HepG2 (cell line): ENCODE results near the gene LRP1B. TPM values are rescaled to one million over a fixed set of nuclear protein-coding genes. Genes with fewer than 3 reads are reported as not detected.

Source experiments
- ATAC-seq: fragments of 200-7000 bp; cut with Tn5 transposase; 3 replicates; pipeline ENCODE4 v1.9.1; 2020; ENCODE audit warnings: mild to moderate bottlenecking, moderate library complexity
- BruUV-seq: library from RNA; stranded (reverse); fragments of 400-500 nt; replicated peaks from 2 replicates; lab custom pipeline; 2021; lab: Mats Ljungman, UMichigan
- CTCF ChIA-PET: fragments of 300-600 bp; formaldehyde crosslinking; extraction: SDS; loops from one replicate; lab custom pipeline; 2021; ENCODE audit warnings: low total read pairs, inconsistent platforms, low intra/inter-chr PET ratio; lab: Yijun Ruan, JAX
- POLR2A ChIA-PET: fragments of 350-600 bp; sonication (Branson Sonifier 250); formaldehyde crosslinking; loops from one replicate; lab custom pipeline; 2020; ENCODE audit warnings: antibody characterized with exemption, inconsistent platforms; lab: Yijun Ruan, JAX
- DNase-seq: peaks from one replicate; pipeline ENCODE4 v3.0.0-alpha.2; 2015; ENCODE audit warnings: low spot score
- FAIRE-seq: peaks from 3 replicates; lab custom pipeline; 2011; peaks lifted over from hg19 to GRCh38; lab: Jason Lieb, UNC
- H2AFZ ChIP-seq: one replicate; pipeline ENCODE4 v1.6.1; 2011; ENCODE audit warnings: low read length, inconsistent platforms
- H3K27ac ChIP-seq: fragments of 300-600 bp; 3 replicates; pipeline ENCODE4 v1.8.0; 2011; ENCODE audit warnings: mixed run types, mild to moderate bottlenecking, mixed read lengths, low read length, inconsistent platforms; ENCODE audit not compliant: insufficient read depth; ENCODE audit errors: extremely low read length
- H3K27me3 ChIP-seq, 2 experiments: fragments of 200-600 bp in 1 of 2; 2 replicates in 1 of 2; 3 replicates in 1 of 2; pipeline versions ENCODE4 v1.6.0 to v1.8.0; 2011; ENCODE audit warnings: low read length in 2 of 2, mild to moderate bottlenecking in 2 of 2, moderate library complexity in 2 of 2, inconsistent platforms in 1 of 2; ENCODE audit not compliant: insufficient read depth in 2 of 2, control insufficient read depth in 1 of 2
- H3K36me3 ChIP-seq, 2 experiments: fragments of 200-600 bp in 1 of 2; replicated peaks in 1 of 2; 2 replicates in 1 of 2; 3 replicates in 1 of 2; pipeline versions ENCODE4 v1.5.1 to v1.8.0; 2011; ENCODE audit warnings: low read length in 2 of 2, inconsistent platforms in 1 of 2; ENCODE audit not compliant: insufficient read depth in 2 of 2, control insufficient read depth in 1 of 2
- H3K4me1 ChIP-seq: 2 replicates; pipeline ENCODE4 v1.5.1; 2012; ENCODE audit warnings: low read length, inconsistent platforms; ENCODE audit not compliant: insufficient read depth
- H3K4me2 ChIP-seq: 2 replicates; pipeline ENCODE4 v1.6.0; 2011; ENCODE audit warnings: low read depth, low read length, inconsistent platforms
- H3K4me3 ChIP-seq, 3 experiments: fragments of 200-600 bp in 1 of 3; sonication (generic), shearing (Covaris generic) in 1 of 3; replicated peaks in 1 of 3; 2 replicates each; pipeline ENCODE4 v1.5.1; 2011 to 2016; ENCODE audit warnings: low read length in 3 of 3, inconsistent platforms in 2 of 3, low read depth in 2 of 3, mild to moderate bottlenecking in 2 of 3, control low read depth in 1 of 3, mixed read lengths in 1 of 3; ENCODE audit not compliant: insufficient read depth in 1 of 3
- H3K79me2 ChIP-seq: one replicate; pipeline ENCODE4 v1.6.1; 2011; ENCODE audit warnings: low read length, inconsistent platforms; ENCODE audit not compliant: insufficient read depth
- H3K9ac ChIP-seq: 2 replicates; pipeline ENCODE4 v1.6.0; 2011; ENCODE audit warnings: mild to moderate bottlenecking, low read depth, low read length, inconsistent platforms; ENCODE audit not compliant: insufficient read depth
- H3K9me3 ChIP-seq: 2 replicates; pipeline ENCODE4 v1.5.1; 2012; ENCODE audit warnings: mild to moderate bottlenecking, low read length
- H4K20me1 ChIP-seq: 2 replicates; pipeline ENCODE4 v1.6.0; 2011; ENCODE audit warnings: inconsistent platforms, mild to moderate bottlenecking, low read length, moderate library complexity; ENCODE audit not compliant: insufficient read depth
- CBX1 ChIP-seq: IDR thresholded peaks from one replicate; pipeline ENCODE4 v1.6.1; 2016; ENCODE audit warnings: antibody characterized with exemption, low read depth
- CBX5 ChIP-seq: sonication (generic); formaldehyde crosslinking; IDR thresholded peaks from 2 replicates; pipeline ENCODE4 v1.4.0; 2020; ENCODE audit warnings: missing genetic modification reagents, borderline replicate concordance
- ELF3 ChIP-seq: IDR thresholded peaks from 2 replicates; pipeline ENCODE4 v1.6.1; 2016; ENCODE audit warnings: missing genetic modification reagents, missing compliant biosample characterization
- HNF4A ChIP-seq: sonication (generic); formaldehyde crosslinking; IDR thresholded peaks from 2 replicates; pipeline ENCODE4 v1.4.0; 2020; ENCODE audit warnings: missing genetic modification reagents
- HNRNPUL1 ChIP-seq: fragments of 200-400 bp; formaldehyde crosslinking; IDR thresholded peaks from 2 replicates; pipeline ENCODE4 v1.6.1; 2017; ENCODE audit warnings: low read depth, mild to moderate bottlenecking, low read length, moderate library complexity
- MXI1 ChIP-seq: IDR thresholded peaks from 3 replicates; pipeline ENCODE4 v1.6.1; 2012; ENCODE audit warnings: low read depth, low read length, inconsistent platforms, borderline replicate concordance
- POGK ChIP-seq: sonication (generic); formaldehyde crosslinking; conservative IDR thresholded peaks from 2 replicates; pipeline ENCODE4 v1.8.0; 2022; ENCODE audit warnings: mild to moderate bottlenecking, moderate library complexity, missing genetic modification reagents
- XBP1 ChIP-seq: sonication (generic); formaldehyde crosslinking; IDR thresholded peaks from 2 replicates; pipeline ENCODE4 v1.5.0; 2020; ENCODE audit warnings: missing genetic modification reagents
- ZC3H13 ChIP-seq: sonication (generic); formaldehyde crosslinking; IDR thresholded peaks from 2 replicates; pipeline ENCODE4 v1.8.1; 2023; ENCODE audit warnings: mild to moderate bottlenecking, missing genetic modification reagents, moderate library complexity
- ZNF17 ChIP-seq: sonication (generic); formaldehyde crosslinking; IDR thresholded peaks from 2 replicates; pipeline ENCODE4 v1.5.0; 2020; ENCODE audit warnings: mild to moderate bottlenecking, missing genetic modification reagents
- ZNF264 ChIP-seq: sonication (generic); formaldehyde crosslinking; IDR thresholded peaks from 2 replicates; pipeline ENCODE4 v1.4.0; 2020; ENCODE audit warnings: missing genetic modification reagents
- WGBS: methylation state at CpG from one replicate; pipeline ENCODE4 v1.1.6; 2017; ENCODE audit warnings: low lambda C conversion rate; 5-methylcytosine and 5-hydroxymethylcytosine counted together
- in situ Hi-C: cut with HindIII; loops from 2 replicates; pipeline ENCODE4 v1.10.0; 2017; ENCODE audit warnings: low pct_unique_long_range_greater_than_20kb; ENCODE audit not compliant: extremely low pct_ligation_motif_present
- intact Hi-C: fragments of 100-400 bp; cut with micrococcal nuclease; formaldehyde crosslinking; loops from one replicate; pipeline ENCODE4 v1.10.0; 2022; ENCODE audit not compliant: unreplicated experiment
- polyA plus RNA-seq, 8 experiments: library from polyadenylated mRNA; depleted of rRNA in 3 of 8; stranded (reverse) in 7 of 8; unstranded in 1 of 8; fragments of >200 nt; fragmentation: Illumina TruSeq in 4 of 8; extraction: Trizol in 4 of 8; gene quantifications; 2 replicates each; pipeline versions ENCODE4 v1.2.1 to v1.2.3, GENCODE V29; 2011 to 2016; ENCODE audit warnings: low read depth in 4 of 8, missing spikeins in 1 of 8, mixed read lengths in 1 of 8; ENCODE audit not compliant: insufficient read depth in 1 of 8
- total RNA-seq, 5 experiments: library from RNA; depleted of rRNA; stranded (reverse); fragments of >200 nt; fragmentation: Illumina TruSeq; extraction: Trizol; gene quantifications; 2 replicates each; pipeline ENCODE4 v1.2.3, GENCODE V29; 2016; ENCODE audit warnings: low read depth in 1 of 5
- TF ChIP-seq, protein P1 (sequence below): sonication (generic); formaldehyde crosslinking; IDR thresholded peaks from 2 replicates; pipeline ENCODE4 v1.4.0; 2020; ENCODE audit warnings: mild to moderate bottlenecking, missing genetic modification reagents

The LRP1B gene
- total and polyA plus RNA-seq, 2 of the 13 experiments (the other 11 are each of a cell fraction or from before 2014, with no cell fraction given): 0.04 TPM; not detected in 1

DNA sequence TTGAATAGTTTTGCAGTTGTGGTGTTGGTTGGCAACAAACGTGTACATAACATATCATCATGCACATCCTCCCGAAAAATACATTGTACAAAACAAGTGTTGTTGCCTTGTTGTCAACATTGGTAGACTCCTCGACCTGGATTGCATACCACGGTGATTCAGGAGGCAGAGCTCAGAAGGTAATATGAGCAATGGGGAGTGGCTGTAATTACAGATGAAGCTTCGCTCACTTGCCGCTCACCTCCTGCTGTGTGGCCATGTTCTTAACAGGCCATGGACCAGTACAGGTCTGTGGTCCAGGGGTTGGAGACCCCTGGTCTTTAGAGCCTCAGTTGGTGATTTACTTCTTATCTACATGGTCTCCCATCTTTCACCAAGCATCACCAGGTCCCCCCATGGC is 1927.5 kb downstream of the LRP1B start:
- no peaks in the 10 kb centered on the region for H4K20me1 ChIP-seq
- no peaks in the 10 kb centered on the region for H3K4me1 ChIP-seq
- WGBS: 31% methylated on average over 6 of the region's 6 CpGs
- H3K4me3 ChIP-seq: no peak overlapping the region
- H2AFZ ChIP-seq: no peak overlapping the region
- H3K36me3 ChIP-seq: no peaks in the 10 kb centered on the region
- ATAC-seq: no peak
- H3K27ac ChIP-seq: no peak overlapping the region
- ChIA-PET CTCF (no interaction called here), POLR2A (no interaction called here)
- no peaks in the 10 kb centered on the region for H3K9me3 ChIP-seq
- in situ Hi-C loops: no loop called here
- DNase-seq: no peak
- FAIRE-seq: no peak
- no peaks in the 10 kb centered on the region for H3K27me3 ChIP-seq
- H3K4me2 ChIP-seq: no peak overlapping the region
- no peak overlapping the region for H3K9ac ChIP-seq
- no TSS peak for BruUV-seq
- TF ChIP-seq CBX5 (CRISPR knock-in tag): no peak
- no peak for TF ChIP-seq XBP1
- no peak for TF ChIP-seq HNRNPUL1
- TF ChIP-seq, protein P1, sequence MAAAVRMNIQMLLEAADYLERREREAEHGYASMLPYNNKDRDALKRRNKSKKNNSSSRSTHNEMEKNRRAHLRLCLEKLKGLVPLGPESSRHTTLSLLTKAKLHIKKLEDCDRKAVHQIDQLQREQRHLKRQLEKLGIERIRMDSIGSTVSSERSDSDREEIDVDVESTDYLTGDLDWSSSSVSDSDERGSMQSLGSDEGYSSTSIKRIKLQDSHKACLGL (CRISPR knock-in tag): no peak
- TF ChIP-seq ZNF17 (CRISPR knock-in tag): no peak
- TF ChIP-seq CBX1: no peak
- TF ChIP-seq POGK: no peak
- TF ChIP-seq HNF4A (CRISPR knock-in tag): no peak
- TF ChIP-seq ZNF264 (CRISPR knock-in tag): no peak
- no peak for TF ChIP-seq ZC3H13 (CRISPR knock-in tag)
- no peak for TF ChIP-seq ELF3 (CRISPR knock-in tag)
- TF ChIP-seq MXI1: no peak
- intact Hi-C loops: no loop called here
- no peaks in the 10 kb centered on the region for H3K79me2 ChIP-seq
